Measurements from ENCODE around the gene XPO5. TPM values are rescaled to one million over a fixed set of nuclear protein-coding genes. Genes with fewer than 3 reads are reported as not detected.

Gene XPO5
- total and polyA plus RNA-seq, 9 of the 15 experiments (the other 6 are each of a cell fraction or from before 2014, with no cell fraction given) = 36.0 to 170 (median 99.1) TPM

DNA sequence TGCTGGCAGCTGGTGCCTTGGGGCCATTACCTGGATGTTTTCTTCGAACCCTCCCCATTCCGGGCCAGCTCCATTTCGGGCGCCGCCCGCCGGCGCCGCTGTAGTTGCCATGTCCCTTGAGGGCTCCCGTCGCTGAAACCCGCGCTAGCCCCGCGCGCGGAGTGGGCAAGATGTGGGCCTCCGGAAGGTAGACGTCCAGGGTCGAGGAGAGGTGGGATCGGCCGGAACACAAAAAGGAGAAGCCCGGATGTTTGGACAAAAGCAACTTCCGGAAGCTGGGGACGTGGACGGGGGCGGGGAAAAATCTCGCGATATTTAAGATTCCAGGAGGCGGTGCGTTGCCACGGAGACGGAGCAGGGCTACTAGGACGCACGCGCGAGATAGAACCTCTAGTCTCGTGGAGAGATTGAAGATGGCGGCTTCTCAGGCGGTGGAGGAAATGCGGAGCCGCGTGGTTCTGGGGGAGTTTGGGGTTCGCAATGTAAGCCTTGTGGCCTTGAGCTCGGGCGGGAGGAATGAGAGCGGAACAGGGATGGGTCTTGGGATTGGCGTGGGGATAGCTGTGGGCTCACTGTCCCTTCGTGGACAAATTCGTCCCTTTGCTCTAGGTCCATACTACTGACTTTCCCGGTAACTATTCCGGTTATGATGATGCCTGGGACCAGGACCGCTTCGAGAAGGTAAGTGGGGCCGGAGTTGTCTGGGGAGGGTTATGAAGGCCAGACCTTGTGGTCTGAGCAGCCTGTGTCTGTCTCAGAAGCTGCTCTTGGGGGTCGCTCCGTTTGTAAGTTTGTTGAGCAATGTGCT is 58.9 kb downstream of the XPO5 start, which contains the start of the genes POLR1C and YIPF3 (continued):
- TF ChIP-seq, protein P1, sequence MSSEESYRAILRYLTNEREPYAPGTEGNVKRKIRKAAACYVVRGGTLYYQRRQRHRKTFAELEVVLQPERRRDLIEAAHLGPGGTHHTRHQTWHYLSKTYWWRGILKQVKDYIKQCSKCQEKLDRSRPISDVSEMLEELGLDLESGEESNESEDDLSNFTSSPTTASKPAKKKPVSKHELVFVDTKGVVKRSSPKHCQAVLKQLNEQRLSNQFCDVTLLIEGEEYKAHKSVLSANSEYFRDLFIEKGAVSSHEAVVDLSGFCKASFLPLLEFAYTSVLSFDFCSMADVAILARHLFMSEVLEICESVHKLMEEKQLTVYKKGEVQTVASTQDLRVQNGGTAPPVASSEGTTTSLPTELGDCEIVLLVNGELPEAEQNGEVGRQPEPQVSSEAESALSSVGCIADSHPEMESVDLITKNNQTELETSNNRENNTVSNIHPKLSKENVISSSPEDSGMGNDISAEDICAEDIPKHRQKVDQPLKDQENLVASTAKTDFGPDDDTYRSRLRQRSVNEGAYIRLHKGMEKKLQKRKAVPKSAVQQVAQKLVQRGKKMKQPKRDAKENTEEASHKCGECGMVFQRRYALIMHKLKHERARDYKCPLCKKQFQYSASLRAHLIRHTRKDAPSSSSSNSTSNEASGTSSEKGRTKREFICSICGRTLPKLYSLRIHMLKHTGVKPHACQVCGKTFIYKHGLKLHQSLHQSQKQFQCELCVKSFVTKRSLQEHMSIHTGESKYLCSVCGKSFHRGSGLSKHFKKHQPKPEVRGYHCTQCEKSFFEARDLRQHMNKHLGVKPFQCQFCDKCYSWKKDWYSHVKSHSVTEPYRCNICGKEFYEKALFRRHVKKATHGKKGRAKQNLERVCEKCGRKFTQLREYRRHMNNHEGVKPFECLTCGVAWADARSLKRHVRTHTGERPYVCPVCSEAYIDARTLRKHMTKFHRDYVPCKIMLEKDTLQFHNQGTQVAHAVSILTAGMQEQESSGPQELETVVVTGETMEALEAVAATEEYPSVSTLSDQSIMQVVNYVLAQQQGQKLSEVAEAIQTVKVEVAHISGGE (CRISPR knock-in tag; IDR thresholded peaks at IDR 0.05) = peak; percentile 91 to 99 (median 97); a peak in 5 of 6 replicates
- TF ChIP-seq, protein P2, sequence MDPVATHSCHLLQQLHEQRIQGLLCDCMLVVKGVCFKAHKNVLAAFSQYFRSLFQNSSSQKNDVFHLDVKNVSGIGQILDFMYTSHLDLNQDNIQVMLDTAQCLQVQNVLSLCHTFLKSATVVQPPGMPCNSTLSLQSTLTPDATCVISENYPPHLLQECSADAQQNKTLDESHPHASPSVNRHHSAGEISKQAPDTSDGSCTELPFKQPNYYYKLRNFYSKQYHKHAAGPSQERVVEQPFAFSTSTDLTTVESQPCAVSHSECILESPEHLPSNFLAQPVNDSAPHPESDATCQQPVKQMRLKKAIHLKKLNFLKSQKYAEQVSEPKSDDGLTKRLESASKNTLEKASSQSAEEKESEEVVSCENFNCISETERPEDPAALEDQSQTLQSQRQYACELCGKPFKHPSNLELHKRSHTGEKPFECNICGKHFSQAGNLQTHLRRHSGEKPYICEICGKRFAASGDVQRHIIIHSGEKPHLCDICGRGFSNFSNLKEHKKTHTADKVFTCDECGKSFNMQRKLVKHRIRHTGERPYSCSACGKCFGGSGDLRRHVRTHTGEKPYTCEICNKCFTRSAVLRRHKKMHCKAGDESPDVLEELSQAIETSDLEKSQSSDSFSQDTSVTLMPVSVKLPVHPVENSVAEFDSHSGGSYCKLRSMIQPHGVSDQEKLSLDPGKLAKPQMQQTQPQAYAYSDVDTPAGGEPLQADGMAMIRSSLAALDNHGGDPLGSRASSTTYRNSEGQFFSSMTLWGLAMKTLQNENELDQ (CRISPR knock-in tag; IDR thresholded peaks at IDR 0.05; ENCODE audit: borderline replicate concordance) = no peak
- TF ChIP-seq, protein P3, sequence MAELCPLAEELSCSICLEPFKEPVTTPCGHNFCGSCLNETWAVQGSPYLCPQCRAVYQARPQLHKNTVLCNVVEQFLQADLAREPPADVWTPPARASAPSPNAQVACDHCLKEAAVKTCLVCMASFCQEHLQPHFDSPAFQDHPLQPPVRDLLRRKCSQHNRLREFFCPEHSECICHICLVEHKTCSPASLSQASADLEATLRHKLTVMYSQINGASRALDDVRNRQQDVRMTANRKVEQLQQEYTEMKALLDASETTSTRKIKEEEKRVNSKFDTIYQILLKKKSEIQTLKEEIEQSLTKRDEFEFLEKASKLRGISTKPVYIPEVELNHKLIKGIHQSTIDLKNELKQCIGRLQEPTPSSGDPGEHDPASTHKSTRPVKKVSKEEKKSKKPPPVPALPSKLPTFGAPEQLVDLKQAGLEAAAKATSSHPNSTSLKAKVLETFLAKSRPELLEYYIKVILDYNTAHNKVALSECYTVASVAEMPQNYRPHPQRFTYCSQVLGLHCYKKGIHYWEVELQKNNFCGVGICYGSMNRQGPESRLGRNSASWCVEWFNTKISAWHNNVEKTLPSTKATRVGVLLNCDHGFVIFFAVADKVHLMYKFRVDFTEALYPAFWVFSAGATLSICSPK (IDR thresholded peaks at IDR 0.05; ENCODE audit: borderline replicate concordance) = 0 out of 2 replicates have a peak, but pooled peaks have one; percentile 40
- TF ChIP-seq, protein P4, sequence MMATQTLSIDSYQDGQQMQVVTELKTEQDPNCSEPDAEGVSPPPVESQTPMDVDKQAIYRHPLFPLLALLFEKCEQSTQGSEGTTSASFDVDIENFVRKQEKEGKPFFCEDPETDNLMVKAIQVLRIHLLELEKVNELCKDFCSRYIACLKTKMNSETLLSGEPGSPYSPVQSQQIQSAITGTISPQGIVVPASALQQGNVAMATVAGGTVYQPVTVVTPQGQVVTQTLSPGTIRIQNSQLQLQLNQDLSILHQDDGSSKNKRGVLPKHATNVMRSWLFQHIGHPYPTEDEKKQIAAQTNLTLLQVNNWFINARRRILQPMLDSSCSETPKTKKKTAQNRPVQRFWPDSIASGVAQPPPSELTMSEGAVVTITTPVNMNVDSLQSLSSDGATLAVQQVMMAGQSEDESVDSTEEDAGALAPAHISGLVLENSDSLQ (IDR thresholded peaks at IDR 0.05) = peak; percentile 67
- peak; percentile 97 for TF ChIP-seq KDM5B (IDR thresholded peaks at IDR 0.05; ENCODE audit: insufficient replicate concordance, low read depth, low read length)
- TF ChIP-seq ZNF583 (CRISPR knock-in tag; IDR thresholded peaks at IDR 0.05) = no peak
- TF ChIP-seq POLR2H (tag; IDR thresholded peaks at IDR 0.05; ENCODE audit: low read depth) = peak; percentile 92
- TF ChIP-seq, protein P5, sequence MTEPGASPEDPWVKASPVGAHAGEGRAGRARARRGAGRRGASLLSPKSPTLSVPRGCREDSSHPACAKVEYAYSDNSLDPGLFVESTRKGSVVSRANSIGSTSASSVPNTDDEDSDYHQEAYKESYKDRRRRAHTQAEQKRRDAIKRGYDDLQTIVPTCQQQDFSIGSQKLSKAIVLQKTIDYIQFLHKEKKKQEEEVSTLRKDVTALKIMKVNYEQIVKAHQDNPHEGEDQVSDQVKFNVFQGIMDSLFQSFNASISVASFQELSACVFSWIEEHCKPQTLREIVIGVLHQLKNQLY (CRISPR knock-in tag; conservative IDR thresholded peaks at IDR 0.05) = 0 out of 4 replicates have a peak, but pooled peaks of 1 of the 2 experiments have one; percentile 67
- TF ChIP-seq ZBTB7A (IDR thresholded peaks at IDR 0.05; ENCODE audit: borderline replicate concordance, control insufficient read depth, low read depth, low read length) = peak; percentile 77; the same call in 1 of the 2 replicates
- peak; percentile 60; the same call in 1 of the 2 replicates for TF ChIP-seq ELF4 (CRISPR knock-in tag; IDR thresholded peaks at IDR 0.05)
- TF ChIP-seq, protein P6, sequence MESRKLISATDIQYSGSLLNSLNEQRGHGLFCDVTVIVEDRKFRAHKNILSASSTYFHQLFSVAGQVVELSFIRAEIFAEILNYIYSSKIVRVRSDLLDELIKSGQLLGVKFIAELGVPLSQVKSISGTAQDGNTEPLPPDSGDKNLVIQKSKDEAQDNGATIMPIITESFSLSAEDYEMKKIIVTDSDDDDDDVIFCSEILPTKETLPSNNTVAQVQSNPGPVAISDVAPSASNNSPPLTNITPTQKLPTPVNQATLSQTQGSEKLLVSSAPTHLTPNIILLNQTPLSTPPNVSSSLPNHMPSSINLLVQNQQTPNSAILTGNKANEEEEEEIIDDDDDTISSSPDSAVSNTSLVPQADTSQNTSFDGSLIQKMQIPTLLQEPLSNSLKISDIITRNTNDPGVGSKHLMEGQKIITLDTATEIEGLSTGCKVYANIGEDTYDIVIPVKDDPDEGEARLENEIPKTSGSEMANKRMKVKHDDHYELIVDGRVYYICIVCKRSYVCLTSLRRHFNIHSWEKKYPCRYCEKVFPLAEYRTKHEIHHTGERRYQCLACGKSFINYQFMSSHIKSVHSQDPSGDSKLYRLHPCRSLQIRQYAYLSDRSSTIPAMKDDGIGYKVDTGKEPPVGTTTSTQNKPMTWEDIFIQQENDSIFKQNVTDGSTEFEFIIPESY (CRISPR knock-in tag; IDR thresholded peaks at IDR 0.05) = peak; percentile 9; the same call in 1 of the 2 replicates
- TF ChIP-seq ASH1L (IDR thresholded peaks at IDR 0.05; ENCODE audit: borderline replicate concordance, low read depth, partially characterized antibody) = no peak
